Measurements from ENCODE around the gene KIF17. TPM values are rescaled to one million over a fixed set of nuclear protein-coding genes. Genes with fewer than 3 reads are reported as not detected.

Gene KIF17
- polyA plus RNA-seq: 1.6 and 8.3 TPM in 2 replicates

GRCh38 chr1:20717452-20718342 lies at the start of gene KIF17:
Gene KIF17 (minus strand): TSS chr1:20718007. CDS start chr1:20717706, 301 bp downstream.

GRCh38 chr1:20732588-20733359 lies 15.0 kb upstream of the KIF17 start, which contains the start of gene SH2D5:
Gene SH2D5 (minus strand): TSS chr1:20732703. CDS start chr1:20728044, 4,659 bp downstream.

GRCh38 chr1:20661207-20662109 lies 56.3 kb downstream of the KIF17 start, which contains the start of gene DDOST:
Gene DDOST (minus strand): TSS chr1:20661369. CDS start chr1:20661350, 19 bp downstream.

GRCh38 chr1:20633190-20634064 lies 84.4 kb downstream of the KIF17 start, which contains the start of gene PINK1:
Gene PINK1 (plus strand): TSS chr1:20633458. CDS start chr1:20633549, 91 bp downstream.

Other genes with a start within 250 kb of the KIF17 start
- 78.5 and 132 TPM in 2 replicates for gene CAMK2N1, start 231.8 kb downstream of the KIF17 start, polyA plus RNA-seq
- 7.5 and 12.0 TPM in 2 replicates for gene MUL1, start 209.9 kb downstream of the KIF17 start, polyA plus RNA-seq
- 3.1 TPM in 1 of 2 replicates, not detected in the other for gene FAM43B, start 165.4 kb downstream of the KIF17 start, polyA plus RNA-seq
- gene CDA, start 128.9 kb downstream of the KIF17 start, polyA plus RNA-seq: 0.98 and 7.1 TPM in 2 replicates
- gene PINK1, start 84.5 kb downstream of the KIF17 start, polyA plus RNA-seq: 57.3 and 86.9 TPM in 2 replicates
- 63.0 and 67.5 TPM in 2 replicates for gene DDOST, start 56.6 kb downstream of the KIF17 start, polyA plus RNA-seq
- 0.07 and 4.9 TPM in 2 replicates for gene SH2D5, start 14.7 kb upstream of the KIF17 start, polyA plus RNA-seq
- gene HP1BP3, start 69.3 kb upstream of the KIF17 start, polyA plus RNA-seq: 99.3 and 142 TPM in 2 replicates

Measured in Purkinje cell (primary cell).